Melanocyte of skin (primary cell): ENCODE measurements around the gene ATP6V1C2. TPM values are rescaled to one million over a fixed set of nuclear protein-coding genes. Genes with fewer than 3 reads are reported as not detected.

Experiments
- small RNA-seq, 2 donors: library from RNA; depleted of rRNA; stranded (forward); fragments of <200 nt; gene quantifications; one replicate each; pipeline ENCODE3, GENCODE V24; 2012
- total RNA-seq, 2 donors: library from RNA; depleted of rRNA; stranded (reverse); fragments of >200 nt; gene quantifications; 2 replicates each; pipeline ENCODE4 v1.2.3, GENCODE V29; 2012

The ATP6V1C2 gene
- total RNA-seq: under 1 TPM; under 0.01 TPM

GRCh38 chr2:10721396-10722251 lies at the start of gene ATP6V1C2:
ATP6V1C2 (plus strand) TSS chr2:10721630; CDS start chr2:10722850, 1,220 bp downstream.

GRCh38 chr2:10812362-10813162 lies 91.1 kb downstream of the ATP6V1C2 start, which contains the start of gene PDIA6:
PDIA6 (minus strand) TSS chr2:10812785; CDS start chr2:10812696, 89 bp downstream.

Small RNAs within 50 kb of the gene (small RNA-seq; reads per million reads assigned to genes)
- 0 to 0.04 reads per million in 2 donors for gene RNU7-138P
- gene RNU7-176P: 0 reads per million in 2 donors

Other genes starting within 250 kb of the ATP6V1C2 start
- gene NOL10, start 31.7 kb upstream of the ATP6V1C2 start, total RNA-seq: 10 to 100 TPM; 28.2 to 42.6 TPM
- gene PDIA6, start 91.2 kb downstream of the ATP6V1C2 start, total RNA-seq: 100 to 1,000 TPM; 155 to 300 TPM
- under 1 TPM in 1 of 2 donors, not detected in 1; under 0.01 TPM for gene KCNF1, start 190.3 kb downstream of the ATP6V1C2 start, total RNA-seq